Non-pigmented ciliary epithelial cell (primary cell): Measurements from ENCODE around the gene CLDN15.
"Not testable (repeated sequence)": the region's sequence is repeated elsewhere in the genome, so short reads cannot be mapped to it uniquely, and the experiment has no call there.

ENCODE experiments used
- DNase-seq: peaks from one replicate; pipeline ENCODE4 v3.0.0-alpha.2; 2010; ENCODE audit warnings: low read depth

CLDN15 gene

GRCh38 chr7:101237206-101238067, at the start of gene CLDN15:
Gene CLDN15, minus strand, starts transcription at chr7:101237802. Its CDS starts 221 bp downstream, at chr7:101237581.
- no peak for DNase-seq

- no peak for DNase-seq
These were observed 49.4 kb upstream of the CLDN15 start for GRCh38 chr7:101287032-101287431.

GRCh38 chr7:101285880-101286279, 48.3 kb upstream of the CLDN15 start:
- DNase-seq: not testable (repeated sequence)

- DNase-seq: no peak
These were observed 47.6 kb upstream of the CLDN15 start for GRCh38 chr7:101285171-101285570.

GRCh38 chr7:101280912-101281311, 43.3 kb upstream of the CLDN15 start:
- DNase-seq: not testable (repeated sequence)

GRCh38 chr7:101278461-101279292, 41.1 kb upstream of the CLDN15 start:
- no peak for DNase-seq

GRCh38 chr7:101277155-101277554, 39.6 kb upstream of the CLDN15 start:
- DNase-seq: no peak

- DNase-seq: no peak
These were observed 35.6 kb upstream of the CLDN15 start for GRCh38 chr7:101273206-101273605.

GRCh38 chr7:101271021-101271420, 33.4 kb upstream of the CLDN15 start:
- no peak for DNase-seq

- no peak for DNase-seq
These were observed 32.1 kb upstream of the CLDN15 start for GRCh38 chr7:101269664-101270063.

GRCh38 chr7:101265622-101266516, 28.3 kb upstream of the CLDN15 start:
- no peak for DNase-seq

- not testable (repeated sequence) for DNase-seq
These were observed 26.6 kb upstream of the CLDN15 start for GRCh38 chr7:101264102-101264706.

GRCh38 chr7:101258243-101258731, 20.7 kb upstream of the CLDN15 start:
- DNase-seq: no peak

- DNase-seq: no peak
These were observed 18.2 kb upstream of the CLDN15 start for GRCh38 chr7:101255796-101256195.

- not testable (repeated sequence) for DNase-seq
These were observed 15.6 kb upstream of the CLDN15 start for GRCh38 chr7:101253199-101253598.

- peak; percentile 90 for DNase-seq
These were observed 14.5 kb upstream of the CLDN15 start for GRCh38 chr7:101251871-101252659.

- no peak for DNase-seq
These were observed 12.7 kb upstream of the CLDN15 start for GRCh38 chr7:101250324-101250723.

- no peak for DNase-seq
These were observed 10.7 kb upstream of the CLDN15 start for GRCh38 chr7:101248276-101248675.

- DNase-seq: no peak
These were observed 7.6 kb upstream of the CLDN15 start for GRCh38 chr7:101245147-101245668.
